ENCODE data around the gene CTIF. TPM values are rescaled to one million over a fixed set of nuclear protein-coding genes. Genes with fewer than 3 reads are reported as not detected.
A peak's percentile ranks its signal among the peaks of the same experiment; 100 is the strongest.

Gene CTIF
- total RNA-seq, 3 donors from 2014 or later = 13.2 to 50.3 (median 19.6) TPM

DNA sequence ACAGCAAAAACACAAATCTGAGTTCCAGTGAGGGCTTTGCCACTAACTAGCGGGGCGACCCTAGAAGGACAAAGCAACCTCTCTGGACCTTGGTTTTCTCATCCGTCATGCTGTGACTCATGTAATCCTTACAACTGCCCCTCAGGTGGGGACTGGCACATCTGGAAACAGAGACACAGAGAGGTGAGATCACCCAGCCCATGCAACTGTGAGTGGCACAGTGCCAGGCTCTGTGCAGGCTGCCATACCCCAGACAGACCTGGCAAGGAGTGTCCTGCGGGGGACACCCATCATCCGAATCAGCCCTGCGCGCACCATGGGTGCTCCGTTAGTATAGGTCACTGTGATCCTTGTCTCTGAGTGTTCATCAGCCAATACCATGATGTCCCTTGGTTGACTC, 213.6 kb downstream of the CTIF start:
- TF ChIP-seq, protein P1, sequence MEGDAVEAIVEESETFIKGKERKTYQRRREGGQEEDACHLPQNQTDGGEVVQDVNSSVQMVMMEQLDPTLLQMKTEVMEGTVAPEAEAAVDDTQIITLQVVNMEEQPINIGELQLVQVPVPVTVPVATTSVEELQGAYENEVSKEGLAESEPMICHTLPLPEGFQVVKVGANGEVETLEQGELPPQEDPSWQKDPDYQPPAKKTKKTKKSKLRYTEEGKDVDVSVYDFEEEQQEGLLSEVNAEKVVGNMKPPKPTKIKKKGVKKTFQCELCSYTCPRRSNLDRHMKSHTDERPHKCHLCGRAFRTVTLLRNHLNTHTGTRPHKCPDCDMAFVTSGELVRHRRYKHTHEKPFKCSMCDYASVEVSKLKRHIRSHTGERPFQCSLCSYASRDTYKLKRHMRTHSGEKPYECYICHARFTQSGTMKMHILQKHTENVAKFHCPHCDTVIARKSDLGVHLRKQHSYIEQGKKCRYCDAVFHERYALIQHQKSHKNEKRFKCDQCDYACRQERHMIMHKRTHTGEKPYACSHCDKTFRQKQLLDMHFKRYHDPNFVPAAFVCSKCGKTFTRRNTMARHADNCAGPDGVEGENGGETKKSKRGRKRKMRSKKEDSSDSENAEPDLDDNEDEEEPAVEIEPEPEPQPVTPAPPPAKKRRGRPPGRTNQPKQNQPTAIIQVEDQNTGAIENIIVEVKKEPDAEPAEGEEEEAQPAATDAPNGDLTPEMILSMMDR (IDR thresholded peaks at IDR 0.05) = no peak
- intact Hi-C loops (cut with DNase I, micrococcal nuclease) = no loop called here
- Histone ChIP-seq H3K4me3 (no peak overlapping the region), H3K4me1 (ENCODE audit: low read depth) (no peaks in the 10 kb centered on the region), H3K9me3 (no peaks in the 10 kb centered on the region), H3K36me3 (ENCODE audit: low read depth) (no peaks in the 10 kb centered on the region)
- no peak for DNase-seq
- no peak for ATAC-seq

DNA sequence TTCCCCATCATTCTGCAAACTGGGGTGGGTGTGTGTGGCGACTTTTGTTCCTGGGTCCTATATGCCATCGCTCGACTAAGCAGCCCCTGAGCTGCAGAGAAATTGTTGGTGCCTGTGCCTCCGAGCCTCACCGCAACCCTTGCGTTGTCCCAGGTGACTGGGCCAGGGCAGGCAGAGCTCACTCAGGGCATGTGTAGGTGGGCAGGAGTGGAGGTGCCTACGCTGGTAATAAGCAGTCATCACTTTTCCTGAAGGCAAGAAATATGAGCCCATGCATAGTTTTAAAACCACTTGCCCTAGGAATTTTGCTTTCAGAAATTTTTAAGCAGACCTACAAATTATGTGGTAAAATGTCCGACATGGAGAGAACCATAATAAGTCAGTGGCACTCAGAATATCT, 214.1 kb downstream of the CTIF start:
- Histone ChIP-seq H3K9me3 (no peaks in the 10 kb centered on the region), H3K4me1 (ENCODE audit: low read depth) (no peaks in the 10 kb centered on the region), H3K4me3 (no peak overlapping the region), H3K36me3 (ENCODE audit: low read depth) (no peaks in the 10 kb centered on the region)
- ATAC-seq = no peak
- TF ChIP-seq, protein P1 (IDR thresholded peaks at IDR 0.05) = no peak
- DNase-seq = peak in 1 of 3 donors; percentile 26
- intact Hi-C loops (cut with DNase I, micrococcal nuclease) = no loop called here

GRCh38 chr18:48753691-48754090, 214.9 kb downstream of the CTIF start:
- TF ChIP-seq, protein P1 (IDR thresholded peaks at IDR 0.05) = no peak
- Histone ChIP-seq H3K4me3 (no peak overlapping the region), H3K36me3 (ENCODE audit: low read depth) (no peaks in the 10 kb centered on the region), H3K9me3 (no peaks in the 10 kb centered on the region), H3K4me1 (ENCODE audit: low read depth) (no peaks in the 10 kb centered on the region)
- DNase-seq = peak in 1 of 3 donors; percentile 34
- intact Hi-C loops (cut with DNase I, micrococcal nuclease) = no loop called here
- no peak for ATAC-seq

- no peak overlapping the region for H3K4me3 ChIP-seq
- intact Hi-C loops (cut with DNase I, micrococcal nuclease) = no loop called here
- DNase-seq (peak in 1 of 3 donors; percentile 12), ATAC-seq (no peak)
- no peaks in the 10 kb centered on the region for H3K36me3 ChIP-seq (ENCODE audit: low read depth)
- no peaks in the 10 kb centered on the region for H3K4me1 ChIP-seq (ENCODE audit: low read depth)
- TF ChIP-seq, protein P1 (IDR thresholded peaks at IDR 0.05) = no peak
- no peaks in the 10 kb centered on the region for H3K9me3 ChIP-seq
Measured at GRCh38 chr18:48754559-48754958, 215.7 kb downstream of the CTIF start.

- Histone ChIP-seq H3K36me3 (ENCODE audit: low read depth) (no peaks in the 10 kb centered on the region), H3K4me3 (no peak overlapping the region), H3K9me3 (no peaks in the 10 kb centered on the region), H3K4me1 (ENCODE audit: low read depth) (no peaks in the 10 kb centered on the region)
- no peak for ATAC-seq
- DNase-seq = peak in 1 of 3 donors; percentile 7
- TF ChIP-seq, protein P1 (IDR thresholded peaks at IDR 0.05) = no peak
- intact Hi-C loops (cut with DNase I, micrococcal nuclease) = no loop called here
Measured at GRCh38 chr18:48754993-48755473, 216.2 kb downstream of the CTIF start.

Measured in mucosa of descending colon (tissue), 3 donors.